ENCODE data around the gene NPAS2. TPM values are rescaled to one million over a fixed set of nuclear protein-coding genes. Genes with fewer than 3 reads are reported as not detected.
A peak's percentile ranks its signal among the peaks of the same experiment; 100 is the strongest.

Gene NPAS2
- total RNA-seq, 6 donors from 2014 or later, result 13.8 to 52.5 (median 23.0) TPM

GRCh38 chr2:100821255-100821910 lies 1.4 kb downstream of the NPAS2 start:
- TF ChIP-seq POLR2AphosphoS5 (IDR thresholded peaks at IDR 0.05) (no peak), EP300 (IDR thresholded peaks at IDR 0.05) (no peak), POLR2A (IDR thresholded peaks at IDR 0.05) (no peak), CTCF (IDR thresholded peaks at IDR 0.05) (no peak)
- DNase-seq (no peak), ATAC-seq (ENCODE audit: low FRiP score in 2 of 2) (no peak)
- 42 to 48% methylated on average over 14 of the region's 14 CpGs for WGBS, 2 donors
- Histone ChIP-seq H3K4me1 (peaks cover 10 to 28% (median 20%) of the 10 kb centered on the region in 4 donors), H3K27me3 (peaks cover 0 to 6% (median 4%) of the 10 kb centered on the region in 4 donors), H3K9me3 (no peaks in the 10 kb centered on the region), H3K4me3 (peak overlapping the region in 3 of 4 donors; percentile 64 to 69 (median 64)), H3K27ac (no peak overlapping the region), H3K36me3 (no peaks in the 10 kb centered on the region)

GRCh38 chr2:100821911-100822265 lies 1.9 kb downstream of the NPAS2 start:
- H3K27me3 ChIP-seq, result peaks cover 0 to 6% (median 4%) of the 10 kb centered on the region in 4 donors
- WGBS, 2 donors, result 67 to 73% methylated on average over 9 of the region's 9 CpGs
- peaks cover 10 to 28% (median 20%) of the 10 kb centered on the region in 4 donors for H3K4me1 ChIP-seq
- no peak overlapping the region for H3K4me3 ChIP-seq
- no peaks in the 10 kb centered on the region for H3K36me3 ChIP-seq
- H3K27ac ChIP-seq, result no peak overlapping the region
- ATAC-seq (ENCODE audit: low FRiP score in 2 of 2) (no peak), DNase-seq (no peak)
- TF ChIP-seq POLR2AphosphoS5 (IDR thresholded peaks at IDR 0.05), result no peak
- no peak for TF ChIP-seq POLR2A (IDR thresholded peaks at IDR 0.05)
- no peak for TF ChIP-seq CTCF (IDR thresholded peaks at IDR 0.05)
- TF ChIP-seq EP300 (IDR thresholded peaks at IDR 0.05), result no peak
- H3K9me3 ChIP-seq, result no peaks in the 10 kb centered on the region

GRCh38 chr2:100822587-100823248 lies 2.8 kb downstream of the NPAS2 start:
- Histone ChIP-seq H3K36me3 (no peaks in the 10 kb centered on the region), H3K9me3 (no peaks in the 10 kb centered on the region), H3K4me3 (no peak overlapping the region), H3K27me3 (peaks cover 0 to 6% (median 4%) of the 10 kb centered on the region in 4 donors), H3K4me1 (peaks cover 10 to 28% (median 20%) of the 10 kb centered on the region in 4 donors), H3K27ac (no peak overlapping the region)
- DNase-seq (no peak), ATAC-seq (ENCODE audit: low FRiP score in 2 of 2) (no peak)
- WGBS, 2 donors, result 75 to 80% methylated on average over 9 of the region's 9 CpGs
- TF ChIP-seq POLR2A (IDR thresholded peaks at IDR 0.05), result no peak

GRCh38 chr2:100823665-100824438 lies 3.9 kb downstream of the NPAS2 start:
- H3K27me3 ChIP-seq, result peaks cover 0 to 6% (median 4%) of the 10 kb centered on the region in 4 donors
- H3K4me1 ChIP-seq, result peaks cover 9 to 20% (median 15%) of the 10 kb centered on the region in 4 donors
- H3K27ac ChIP-seq, result no peak overlapping the region
- H3K4me3 ChIP-seq, result no peak overlapping the region
- 94 to 95% methylated on average over 6 of the region's 6 CpGs for WGBS, 2 donors
- H3K9me3 ChIP-seq, result peaks cover 0 to 5% (median 0%) of the 10 kb centered on the region in 4 donors
- DNase-seq, result peak in 1 of 2 donors; percentile 50
- no peak for TF ChIP-seq POLR2AphosphoS5 (IDR thresholded peaks at IDR 0.05)
- TF ChIP-seq EP300 (IDR thresholded peaks at IDR 0.05), result no peak
- TF ChIP-seq POLR2A (IDR thresholded peaks at IDR 0.05), result no peak
- no peak for TF ChIP-seq CTCF (IDR thresholded peaks at IDR 0.05)
- H3K36me3 ChIP-seq, result no peaks in the 10 kb centered on the region
- ATAC-seq (ENCODE audit: low FRiP score in 2 of 2), result no peak

GRCh38 chr2:100824842-100825241 lies 4.9 kb downstream of the NPAS2 start:
- H3K27me3 ChIP-seq, result peaks cover 0 to 6% (median 4%) of the 10 kb centered on the region in 4 donors
- TF ChIP-seq EP300 (IDR thresholded peaks at IDR 0.05) (no peak), POLR2AphosphoS5 (IDR thresholded peaks at IDR 0.05) (no peak), POLR2A (IDR thresholded peaks at IDR 0.05) (no peak), CTCF (IDR thresholded peaks at IDR 0.05) (no peak)
- DNase-seq, result no peak
- no peaks in the 10 kb centered on the region for H3K36me3 ChIP-seq
- H3K4me1 ChIP-seq, result peaks cover under 1 to 11% (median 7%) of the 10 kb centered on the region in 4 donors
- no peak for ATAC-seq (ENCODE audit: low FRiP score in 2 of 2)
- no peak overlapping the region for H3K27ac ChIP-seq
- 92 to 93% methylated on average over 5 of the region's 5 CpGs for WGBS, 2 donors
- no peak overlapping the region for H3K4me3 ChIP-seq
- H3K9me3 ChIP-seq, result peaks cover 0 to 5% (median 0%) of the 10 kb centered on the region in 4 donors

Measured in upper lobe of left lung (tissue), 6 donors.